PFSK-1 (cell line): ENCODE data around the gene GPRIN1.

ENCODE experiments used
- FOXP2 ChIP-seq: optimal IDR thresholded peaks from 2 replicates; pipeline ENCODE3; 2011; ENCODE audit warnings: borderline replicate concordance, control low read depth, inconsistent platforms; ENCODE audit not compliant: insufficient read depth; ENCODE audit errors: extremely low read length, extremely low read depth
- POLR2AphosphoS5 ChIP-seq: IDR thresholded peaks from 2 replicates; pipeline ENCODE4 v1.6.1; 2012; ENCODE audit warnings: low read depth, mild to moderate bottlenecking, control low read depth, low read length, moderate library complexity
- SIN3A ChIP-seq: IDR thresholded peaks from 2 replicates; pipeline ENCODE4 v1.6.1; 2012; ENCODE audit warnings: mild to moderate bottlenecking, low read length, moderate library complexity, borderline replicate concordance; ENCODE audit not compliant: insufficient read depth
- TAF1 ChIP-seq: IDR thresholded peaks from 2 replicates; pipeline ENCODE4 v1.6.1; 2012; ENCODE audit warnings: low read length, control low read depth, borderline replicate concordance; ENCODE audit not compliant: insufficient read depth
- TF ChIP-seq, protein P1 (sequence below), 2 experiments: IDR thresholded peaks; 2 replicates each; pipeline versions ENCODE4 v1.6.1 to v1.8.0; 2011 to 2012; ENCODE audit warnings: low read depth in 2 of 2, low read length in 2 of 2, control low read depth in 1 of 2, inconsistent platforms in 1 of 2, mild to moderate bottlenecking in 1 of 2, moderate library complexity in 1 of 2; ENCODE audit not compliant: insufficient read depth in 1 of 2

DNA sequence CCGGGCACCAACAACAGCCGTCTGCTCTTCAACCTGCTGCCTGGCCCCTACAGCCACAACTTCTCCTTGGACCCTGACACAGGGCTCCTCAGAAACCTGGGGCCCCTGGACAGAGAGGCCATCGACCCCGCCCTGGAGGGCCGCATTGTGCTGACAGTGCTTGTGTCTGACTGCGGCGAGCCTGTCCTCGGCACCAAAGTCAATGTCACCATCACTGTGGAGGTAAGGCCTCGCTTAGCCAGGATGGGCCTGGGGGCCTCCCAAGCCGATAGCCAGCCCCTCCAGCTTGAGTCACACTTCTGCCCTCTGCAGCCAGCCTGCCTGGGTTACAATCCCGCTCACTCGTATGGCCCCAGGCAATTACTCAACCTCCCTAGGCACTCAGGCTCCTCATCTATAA is 28.6 kb downstream of the GPRIN1 start:
- TF ChIP-seq POLR2AphosphoS5 (no peak), TAF1 (no peak), SIN3A (no peak), FOXP2 (no peak)
- TF ChIP-seq, protein P1, sequence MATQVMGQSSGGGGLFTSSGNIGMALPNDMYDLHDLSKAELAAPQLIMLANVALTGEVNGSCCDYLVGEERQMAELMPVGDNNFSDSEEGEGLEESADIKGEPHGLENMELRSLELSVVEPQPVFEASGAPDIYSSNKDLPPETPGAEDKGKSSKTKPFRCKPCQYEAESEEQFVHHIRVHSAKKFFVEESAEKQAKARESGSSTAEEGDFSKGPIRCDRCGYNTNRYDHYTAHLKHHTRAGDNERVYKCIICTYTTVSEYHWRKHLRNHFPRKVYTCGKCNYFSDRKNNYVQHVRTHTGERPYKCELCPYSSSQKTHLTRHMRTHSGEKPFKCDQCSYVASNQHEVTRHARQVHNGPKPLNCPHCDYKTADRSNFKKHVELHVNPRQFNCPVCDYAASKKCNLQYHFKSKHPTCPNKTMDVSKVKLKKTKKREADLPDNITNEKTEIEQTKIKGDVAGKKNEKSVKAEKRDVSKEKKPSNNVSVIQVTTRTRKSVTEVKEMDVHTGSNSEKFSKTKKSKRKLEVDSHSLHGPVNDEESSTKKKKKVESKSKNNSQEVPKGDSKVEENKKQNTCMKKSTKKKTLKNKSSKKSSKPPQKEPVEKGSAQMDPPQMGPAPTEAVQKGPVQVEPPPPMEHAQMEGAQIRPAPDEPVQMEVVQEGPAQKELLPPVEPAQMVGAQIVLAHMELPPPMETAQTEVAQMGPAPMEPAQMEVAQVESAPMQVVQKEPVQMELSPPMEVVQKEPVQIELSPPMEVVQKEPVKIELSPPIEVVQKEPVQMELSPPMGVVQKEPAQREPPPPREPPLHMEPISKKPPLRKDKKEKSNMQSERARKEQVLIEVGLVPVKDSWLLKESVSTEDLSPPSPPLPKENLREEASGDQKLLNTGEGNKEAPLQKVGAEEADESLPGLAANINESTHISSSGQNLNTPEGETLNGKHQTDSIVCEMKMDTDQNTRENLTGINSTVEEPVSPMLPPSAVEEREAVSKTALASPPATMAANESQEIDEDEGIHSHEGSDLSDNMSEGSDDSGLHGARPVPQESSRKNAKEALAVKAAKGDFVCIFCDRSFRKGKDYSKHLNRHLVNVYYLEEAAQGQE (IDR thresholded peaks at IDR 0.05; ENCODE audit: insufficient read depth in 1 of 2, low read depth in 2 of 2, low read length in 2 of 2), result no peak
